Esophagus squamous epithelium (tissue), 4 donors: Measurements from ENCODE around the gene MEF2B.
A peak's percentile ranks its signal among the peaks of the same experiment; 100 is the strongest.

Experiments
- CTCF ChIP-seq, 6 experiments: fragments of 450-650 bp in 4 of 6; fragments of 200-600 bp in 2 of 6; sonication (generic) in 2 of 6; IDR thresholded peaks; one replicate each; pipeline ENCODE4 v1.5.1; 2016 to 2019; ENCODE audit warnings: antibody characterized with exemption in 6 of 6, mild to moderate bottlenecking in 4 of 6, moderate library complexity in 4 of 6
- POLR2A ChIP-seq, 4 donors: fragments of 450-650 bp; IDR thresholded peaks; one replicate each; pipeline ENCODE4 v1.6.1; 2017; ENCODE audit warnings: antibody characterized with exemption in 4 of 4, mild to moderate bottlenecking in 4 of 4, moderate library complexity in 3 of 4

GRCh38 chr19:19145684-19146608 is 24.1 kb downstream of the MEF2B start:
- TF ChIP-seq CTCF (IDR thresholded peaks at IDR 0.05): peak; percentile 94 to 99 (median 94)
- TF ChIP-seq POLR2A (IDR thresholded peaks at IDR 0.05): no peak
